Measurements from ENCODE around the gene TPPP3.

TPPP3 gene

DNA sequence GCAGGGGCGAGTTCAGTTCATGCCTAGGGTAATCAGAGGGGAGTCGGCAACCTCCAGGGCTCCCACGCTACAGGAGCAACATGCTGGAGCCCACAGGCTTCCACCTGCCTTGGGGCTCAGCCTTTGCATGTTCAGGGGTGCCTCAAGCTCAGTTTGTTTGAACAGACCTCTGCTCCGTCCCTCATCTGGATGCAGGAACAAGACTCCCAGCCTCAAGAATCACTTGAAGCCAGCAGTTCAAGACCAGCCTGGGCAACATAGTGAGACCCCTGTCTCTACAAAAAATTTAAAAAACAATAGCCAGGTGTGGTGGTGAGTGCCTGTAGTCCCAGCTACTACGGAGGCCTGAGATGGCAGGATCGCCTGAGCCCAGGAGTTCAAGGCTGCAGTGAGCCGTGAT is 32.7 kb upstream of the TPPP3 start:
- no CpG with 5 or more reads among the region's 7 CpGs for WGBS (ENCODE audit: insufficient coverage, insufficient read length)
- Histone ChIP-seq H3K27ac (ENCODE audit: low read length) (no peak overlapping the region), H3K4me1 (ENCODE audit: control insufficient read depth, insufficient read depth, low read length) (peaks cover 12% of the 10 kb centered on the region; the same call in 1 of the 2 replicates), H3K9me3 (ENCODE audit: control insufficient read depth, insufficient read depth, low read length) (no peaks in the 10 kb centered on the region), H3K4me3 (ENCODE audit: low read length) (no peak overlapping the region), H3K36me3 (ENCODE audit: control insufficient read depth, insufficient read depth, low read length) (no peaks in the 10 kb centered on the region), H3K27me3 (ENCODE audit: control insufficient read depth, insufficient read depth, low read length) (no peaks in the 10 kb centered on the region)
- no peak for DNase-seq (ENCODE audit: low read depth, low spot score)

DNA sequence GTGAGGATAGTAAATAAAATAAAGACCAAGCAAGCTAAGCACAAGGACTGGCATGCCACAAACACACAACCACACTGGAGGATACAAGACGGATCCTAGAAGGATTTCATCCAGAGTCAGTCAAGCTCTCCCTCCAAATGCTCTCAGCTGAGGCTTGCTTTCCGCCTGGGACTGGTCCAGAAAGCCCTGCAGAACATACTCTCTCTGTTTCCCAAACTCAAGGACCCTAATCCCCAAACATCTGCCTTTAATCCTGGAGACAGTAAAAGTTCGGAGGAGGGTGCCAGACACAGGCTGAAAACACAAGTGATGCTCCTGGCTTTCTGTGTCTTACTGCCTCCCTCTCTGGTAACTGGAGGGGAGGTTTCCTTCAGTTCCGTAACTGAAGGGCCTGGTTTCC is 32.3 kb upstream of the TPPP3 start:
- no peak overlapping the region for H3K27ac ChIP-seq (ENCODE audit: low read length)
- no peaks in the 10 kb centered on the region for H3K27me3 ChIP-seq (ENCODE audit: control insufficient read depth, insufficient read depth, low read length)
- no peak overlapping the region for H3K4me3 ChIP-seq (ENCODE audit: low read length)
- peaks cover 12% of the 10 kb centered on the region; the same call in 1 of the 2 replicates for H3K4me1 ChIP-seq (ENCODE audit: control insufficient read depth, insufficient read depth, low read length)
- no peaks in the 10 kb centered on the region for H3K36me3 ChIP-seq (ENCODE audit: control insufficient read depth, insufficient read depth, low read length)
- no peaks in the 10 kb centered on the region for H3K9me3 ChIP-seq (ENCODE audit: control insufficient read depth, insufficient read depth, low read length)
- no peak for DNase-seq (ENCODE audit: low read depth, low spot score)
- WGBS (ENCODE audit: insufficient coverage, insufficient read length) = no CpG with 5 or more reads among the region's 4 CpGs

DNA sequence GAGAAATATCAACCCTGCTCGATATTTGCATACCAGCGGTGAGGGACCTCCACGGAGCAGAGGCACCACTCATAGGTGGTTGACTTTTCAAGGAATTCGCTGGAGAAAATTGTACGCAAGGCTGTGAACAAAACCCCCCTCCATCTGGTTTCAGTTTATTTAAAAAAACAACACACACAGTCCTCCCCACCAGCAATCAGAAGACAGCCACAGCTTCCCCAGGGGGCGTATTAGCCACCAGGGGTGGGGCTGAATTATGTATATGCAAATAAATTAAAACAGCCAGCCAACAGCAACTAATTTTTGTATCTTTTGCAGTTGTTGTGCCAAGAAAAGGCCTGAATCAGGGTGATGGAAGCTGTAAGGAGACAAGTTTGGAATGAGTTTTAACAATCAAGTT is 31.8 kb upstream of the TPPP3 start:
- Histone ChIP-seq H3K27me3 (ENCODE audit: control insufficient read depth, insufficient read depth, low read length) (no peaks in the 10 kb centered on the region), H3K36me3 (ENCODE audit: control insufficient read depth, insufficient read depth, low read length) (no peaks in the 10 kb centered on the region), H3K4me1 (ENCODE audit: control insufficient read depth, insufficient read depth, low read length) (peaks cover 12% of the 10 kb centered on the region; the same call in 1 of the 2 replicates), H3K4me3 (ENCODE audit: low read length) (no peak overlapping the region), H3K9me3 (ENCODE audit: control insufficient read depth, insufficient read depth, low read length) (no peaks in the 10 kb centered on the region), H3K27ac (ENCODE audit: low read length) (peak overlapping the region; percentile 97)
- WGBS (ENCODE audit: insufficient coverage, insufficient read length) = no CpG with 5 or more reads among the region's 6 CpGs
- no peak for DNase-seq (ENCODE audit: low read depth, low spot score)

DNA sequence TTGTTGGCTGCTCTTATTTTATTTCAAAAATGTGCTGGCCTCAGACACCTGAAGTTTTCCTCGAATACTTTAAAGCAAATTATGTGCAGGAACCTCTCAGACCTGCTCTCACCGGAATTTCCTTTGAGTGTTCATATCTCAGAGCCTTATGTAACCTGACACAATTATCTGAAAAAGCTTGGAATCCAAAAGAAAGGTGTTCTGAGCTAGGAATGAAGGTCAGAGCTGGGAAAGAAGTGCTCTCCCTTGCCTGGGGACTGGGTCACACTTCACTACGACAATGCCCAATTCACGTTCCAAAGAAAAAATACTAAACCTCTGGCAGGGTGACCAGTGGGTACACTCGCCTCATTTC is 30.9 kb upstream of the TPPP3 start:
- H3K27ac ChIP-seq (ENCODE audit: low read length) = peak overlapping the region; percentile 97
- no peak for DNase-seq (ENCODE audit: low read depth, low spot score)
- H3K4me3 ChIP-seq (ENCODE audit: low read length) = no peak overlapping the region
- H3K9me3 ChIP-seq (ENCODE audit: control insufficient read depth, insufficient read depth, low read length) = no peaks in the 10 kb centered on the region
- WGBS (ENCODE audit: insufficient coverage, insufficient read length) = no CpG with 5 or more reads among the region's 5 CpGs
- H3K36me3 ChIP-seq (ENCODE audit: control insufficient read depth, insufficient read depth, low read length) = no peaks in the 10 kb centered on the region
- H3K4me1 ChIP-seq (ENCODE audit: control insufficient read depth, insufficient read depth, low read length) = peaks cover 12% of the 10 kb centered on the region; the same call in 1 of the 2 replicates
- no peaks in the 10 kb centered on the region for H3K27me3 ChIP-seq (ENCODE audit: control insufficient read depth, insufficient read depth, low read length)

DNA sequence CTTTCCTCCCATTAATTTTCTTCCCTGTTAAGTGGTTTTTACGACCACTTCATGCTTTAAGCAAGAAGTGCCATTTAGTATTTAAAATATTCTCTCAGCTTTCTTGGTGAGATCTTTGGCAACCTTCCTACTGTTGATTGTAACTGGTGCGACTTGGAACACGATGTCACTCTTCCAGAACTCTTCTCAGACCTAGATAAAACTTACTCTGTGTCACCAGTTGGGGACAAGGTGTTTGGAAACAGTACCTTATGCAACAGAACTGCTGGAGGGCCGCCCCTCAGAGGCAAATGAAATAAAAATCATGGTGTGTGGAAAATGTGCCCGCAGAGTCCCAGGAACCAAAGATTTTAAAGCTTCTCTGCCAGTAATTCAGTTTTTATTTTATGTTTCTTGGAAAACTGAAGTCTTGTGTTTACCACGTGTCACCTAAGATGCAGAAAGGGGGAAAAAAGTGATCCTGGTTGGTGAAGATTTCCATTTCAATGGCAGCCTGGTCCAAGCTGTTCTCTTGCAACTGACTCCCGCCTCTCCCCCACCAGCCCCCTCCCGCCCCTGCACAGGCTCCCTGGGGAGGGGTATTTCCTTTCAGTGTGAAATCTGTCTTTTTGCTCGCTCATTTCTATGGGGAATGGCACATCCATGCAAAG is 30.4 kb upstream of the TPPP3 start:
- Histone ChIP-seq H3K27ac (ENCODE audit: low read length) (peak overlapping the region; percentile 97), H3K9me3 (ENCODE audit: control insufficient read depth, insufficient read depth, low read length) (no peaks in the 10 kb centered on the region), H3K4me3 (ENCODE audit: low read length) (no peak overlapping the region), H3K27me3 (ENCODE audit: control insufficient read depth, insufficient read depth, low read length) (no peaks in the 10 kb centered on the region), H3K4me1 (ENCODE audit: control insufficient read depth, insufficient read depth, low read length) (peaks cover 12% of the 10 kb centered on the region; the same call in 1 of the 2 replicates), H3K36me3 (ENCODE audit: control insufficient read depth, insufficient read depth, low read length) (no peaks in the 10 kb centered on the region)
- WGBS (ENCODE audit: insufficient coverage, insufficient read length) = no CpG with 5 or more reads among the region's 9 CpGs
- DNase-seq (ENCODE audit: low read depth, low spot score) = no peak

DNA sequence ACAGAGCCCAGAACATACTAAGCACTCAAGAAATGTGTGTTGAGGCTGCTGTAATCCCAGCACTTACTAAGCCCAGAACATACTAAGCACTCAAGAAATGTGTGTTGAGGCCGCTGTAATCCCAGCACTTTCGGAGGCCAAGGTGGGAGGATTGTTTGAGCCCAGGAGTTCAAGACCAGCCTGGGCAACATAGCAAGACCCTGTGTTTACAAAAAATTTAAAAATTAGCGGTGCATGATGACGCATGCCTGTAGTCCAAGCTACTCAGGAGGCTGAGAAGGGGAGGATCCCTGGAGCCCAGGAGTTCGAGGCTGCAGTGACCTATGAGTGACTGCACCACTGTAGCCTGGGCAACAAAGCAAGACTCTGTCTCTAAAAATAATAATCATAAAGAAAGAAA is 29.7 kb upstream of the TPPP3 start:
- Histone ChIP-seq H3K4me3 (ENCODE audit: low read length) (no peak overlapping the region), H3K9me3 (ENCODE audit: control insufficient read depth, insufficient read depth, low read length) (no peaks in the 10 kb centered on the region), H3K27me3 (ENCODE audit: control insufficient read depth, insufficient read depth, low read length) (no peaks in the 10 kb centered on the region), H3K36me3 (ENCODE audit: control insufficient read depth, insufficient read depth, low read length) (no peaks in the 10 kb centered on the region), H3K27ac (ENCODE audit: low read length) (no peak overlapping the region), H3K4me1 (ENCODE audit: control insufficient read depth, insufficient read depth, low read length) (peaks cover 8% of the 10 kb centered on the region; the same call in 1 of the 2 replicates)
- no peak for DNase-seq (ENCODE audit: low read depth, low spot score)
- WGBS (ENCODE audit: insufficient coverage, insufficient read length) = no CpG with 5 or more reads among the region's 5 CpGs

DNA sequence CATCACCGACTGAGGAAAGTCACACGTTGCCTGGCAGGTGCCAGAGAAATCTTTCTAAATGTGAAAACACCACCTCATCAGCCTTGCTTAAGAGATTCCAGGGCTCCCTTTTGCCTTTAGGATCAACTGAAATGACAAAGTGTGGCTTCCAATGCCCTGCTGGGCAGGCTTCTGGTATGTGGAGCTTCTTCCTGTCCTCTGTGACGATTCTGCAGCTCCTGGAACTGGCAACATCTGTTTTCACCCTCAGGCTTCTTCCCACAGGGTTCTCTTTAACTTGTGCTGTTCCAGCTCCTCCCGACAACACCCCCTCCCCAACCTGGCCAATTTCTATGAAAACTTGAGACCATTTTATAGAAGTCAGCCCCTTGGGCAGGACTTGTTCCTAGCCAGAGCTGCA is 27.7 kb upstream of the TPPP3 start:
- H3K27ac ChIP-seq (ENCODE audit: low read length) = no peak overlapping the region

DNA sequence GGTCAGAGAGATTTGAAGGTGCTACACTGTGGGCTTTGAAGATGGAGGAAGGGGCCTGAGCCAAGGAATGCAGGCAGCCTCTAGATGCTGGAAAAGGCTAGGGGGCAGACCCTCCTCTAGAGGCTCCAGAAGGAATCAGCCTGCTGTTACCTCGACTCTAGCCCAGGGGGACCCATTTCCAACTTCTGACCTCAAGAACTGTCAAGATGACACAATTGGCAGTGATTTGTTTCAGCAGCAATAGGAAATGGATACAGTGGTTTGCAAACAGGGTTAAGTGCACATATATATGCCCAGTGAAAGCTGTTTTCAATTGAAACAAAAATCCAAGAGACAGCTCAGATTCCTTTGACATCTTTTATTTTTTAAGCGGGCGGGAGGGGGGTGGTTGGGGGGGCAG is 26.6 kb upstream of the TPPP3 start:
- H3K27ac ChIP-seq (ENCODE audit: low read length) = no peak overlapping the region
- no peak for DNase-seq (ENCODE audit: low read depth, low spot score)
- H3K36me3 ChIP-seq (ENCODE audit: control insufficient read depth, insufficient read depth, low read length) = no peaks in the 10 kb centered on the region
- WGBS (ENCODE audit: insufficient coverage, insufficient read length) = no CpG with 5 or more reads among the region's 3 CpGs
- no peaks in the 10 kb centered on the region for H3K27me3 ChIP-seq (ENCODE audit: control insufficient read depth, insufficient read depth, low read length)
- no peaks in the 10 kb centered on the region for H3K9me3 ChIP-seq (ENCODE audit: control insufficient read depth, insufficient read depth, low read length)
- peaks cover 4% of the 10 kb centered on the region; the same call in 1 of the 2 replicates for H3K4me1 ChIP-seq (ENCODE audit: control insufficient read depth, insufficient read depth, low read length)
- H3K4me3 ChIP-seq (ENCODE audit: low read length) = no peak overlapping the region

More for the DNA sequence above, 27.7 kb upstream of the TPPP3 start:
- H3K9me3 ChIP-seq (ENCODE audit: control insufficient read depth, insufficient read depth, low read length) = no peaks in the 10 kb centered on the region
- WGBS (ENCODE audit: insufficient coverage, insufficient read length) = no CpG with 5 or more reads among the region's 4 CpGs
- H3K4me1 ChIP-seq (ENCODE audit: control insufficient read depth, insufficient read depth, low read length) = peaks cover 7% of the 10 kb centered on the region; the same call in 1 of the 2 replicates
- no peak overlapping the region for H3K4me3 ChIP-seq (ENCODE audit: low read length)
- no peaks in the 10 kb centered on the region for H3K27me3 ChIP-seq (ENCODE audit: control insufficient read depth, insufficient read depth, low read length)
- DNase-seq (ENCODE audit: low read depth, low spot score) = no peak
- H3K36me3 ChIP-seq (ENCODE audit: control insufficient read depth, insufficient read depth, low read length) = no peaks in the 10 kb centered on the region

DNA sequence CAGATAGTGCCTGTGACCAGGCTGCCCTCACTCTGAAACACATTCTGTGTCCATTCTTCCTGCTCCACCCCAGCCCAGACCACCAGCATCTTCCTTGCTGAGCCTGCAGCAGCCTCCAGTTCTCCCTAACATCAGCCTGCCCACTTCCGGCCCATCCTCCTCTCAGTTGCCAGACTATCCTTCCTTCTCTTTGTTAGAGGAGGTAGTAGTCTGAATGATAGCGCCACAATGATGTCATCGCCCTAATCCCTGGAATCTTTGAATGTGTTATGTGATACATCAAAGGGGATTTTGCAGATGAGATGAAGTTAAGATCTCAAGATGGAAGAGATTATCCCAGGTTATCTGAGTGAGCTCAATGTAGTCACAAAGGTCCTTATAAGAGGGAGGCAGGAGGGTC is 26.2 kb upstream of the TPPP3 start:
- DNase-seq (ENCODE audit: low read depth, low spot score) = no peak
- Histone ChIP-seq H3K9me3 (ENCODE audit: control insufficient read depth, insufficient read depth, low read length) (no peaks in the 10 kb centered on the region), H3K27me3 (ENCODE audit: control insufficient read depth, insufficient read depth, low read length) (no peaks in the 10 kb centered on the region), H3K4me1 (ENCODE audit: control insufficient read depth, insufficient read depth, low read length) (peaks cover 3% of the 10 kb centered on the region; the same call in 1 of the 2 replicates), H3K4me3 (ENCODE audit: low read length) (no peak overlapping the region), H3K36me3 (ENCODE audit: control insufficient read depth, insufficient read depth, low read length) (no peaks in the 10 kb centered on the region), H3K27ac (ENCODE audit: low read length) (no peak overlapping the region)
- no CpG with 5 or more reads among the region's 3 CpGs for WGBS (ENCODE audit: insufficient coverage, insufficient read length)

DNA sequence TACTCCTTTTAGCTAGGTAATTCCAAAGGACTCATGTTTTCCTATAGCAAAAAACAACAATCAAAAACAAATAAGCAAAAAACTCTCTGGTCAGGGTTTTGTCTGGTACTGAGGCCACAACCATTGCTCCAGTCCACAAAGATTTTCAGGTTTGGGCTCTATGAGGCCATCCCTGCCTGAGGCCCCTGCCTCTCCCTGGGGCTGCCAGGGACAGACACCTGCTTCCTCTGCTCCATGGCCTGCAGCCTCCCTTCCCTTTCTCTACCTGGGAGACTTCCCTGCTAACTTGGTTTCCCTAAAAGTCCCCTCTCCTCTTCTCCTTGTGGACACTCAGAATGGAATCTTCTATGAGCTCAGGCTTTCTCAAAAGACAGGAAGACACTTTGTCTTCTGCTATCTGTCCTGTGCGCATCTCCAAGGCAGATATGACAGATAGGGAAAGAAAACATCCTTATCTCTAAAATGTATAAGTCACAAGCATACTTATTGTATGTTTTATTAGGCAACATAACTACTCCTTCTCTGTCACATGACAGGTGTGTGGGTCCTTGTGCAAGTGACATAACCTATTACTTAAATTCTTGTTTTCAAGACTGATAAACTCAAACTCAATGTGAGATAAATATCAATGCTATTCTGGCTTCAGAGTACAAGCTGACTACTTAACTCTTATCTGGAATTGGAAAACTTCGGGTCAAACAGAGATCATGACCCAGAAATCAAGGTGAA is 24.2 kb upstream of the TPPP3 start:
- no CpG with 5 or more reads among the region's 2 CpGs for WGBS (ENCODE audit: insufficient coverage, insufficient read length)

More for the DNA sequence above, 24.2 kb upstream of the TPPP3 start:
- peaks cover 4% of the 10 kb centered on the region; the same call in 1 of the 2 replicates for H3K4me1 ChIP-seq (ENCODE audit: control insufficient read depth, insufficient read depth, low read length)
- no peak overlapping the region for H3K27ac ChIP-seq (ENCODE audit: low read length)
- no peak for DNase-seq (ENCODE audit: low read depth, low spot score)
- no peaks in the 10 kb centered on the region for H3K36me3 ChIP-seq (ENCODE audit: control insufficient read depth, insufficient read depth, low read length)
- H3K9me3 ChIP-seq (ENCODE audit: control insufficient read depth, insufficient read depth, low read length) = no peaks in the 10 kb centered on the region
- no peaks in the 10 kb centered on the region for H3K27me3 ChIP-seq (ENCODE audit: control insufficient read depth, insufficient read depth, low read length)
- no peak overlapping the region for H3K4me3 ChIP-seq (ENCODE audit: low read length)
